ENCODE results near the gene PYGM.

GRCh38 chr11:64793271-64794160, 33.7 kb upstream of the PYGM start:
- TF ChIP-seq CTCF (IDR thresholded peaks at IDR 0.05 in 4 of 5, conservative IDR thresholded peaks at IDR 0.05 in 1 of 5) (no peak), POLR2A (IDR thresholded peaks at IDR 0.05) (no peak)

All from gastrocnemius medialis (tissue), 4 donors.